ENCODE measurements around the gene ACADS.

ACADS gene

GRCh38 chr12:120686151-120686689 lies 39.4 kb upstream of the ACADS start:
- TF ChIP-seq CTCF (IDR thresholded peaks at IDR 0.05; ENCODE audit: low read depth, low read length, missing control alignments): no peak
- in situ Hi-C loops (cut with HindIII; ENCODE audit: low sequenced_read_pairs): no loop called here

GRCh38 chr12:120686690-120687577 lies 38.7 kb upstream of the ACADS start, which contains the start of gene MLEC:
Gene MLEC, plus strand, starts transcription at chr12:120687149. Its CDS starts 148 bp downstream, at chr12:120687297.
- in situ Hi-C loops (cut with HindIII; ENCODE audit: low sequenced_read_pairs): no loop called here
- H3K4me3 ChIP-seq (ENCODE audit: low read depth, low read length): peak within 1 kb of the TSS; percentile 80
- DNase-seq (ENCODE audit: low read depth): peak; percentile 92
- TF ChIP-seq CTCF (IDR thresholded peaks at IDR 0.05; ENCODE audit: low read depth, low read length, missing control alignments): no peak

More at GRCh38 chr12:120686151-120686689, 39.4 kb upstream of the ACADS start:
- peak; percentile 88 for DNase-seq (ENCODE audit: low read depth)
- H3K4me3 ChIP-seq (ENCODE audit: low read depth, low read length): peak overlapping the region; percentile 80

GRCh38 chr12:120687578-120688289 lies 37.9 kb upstream of the ACADS start:
- no peak for TF ChIP-seq CTCF (IDR thresholded peaks at IDR 0.05; ENCODE audit: low read depth, low read length, missing control alignments)
- in situ Hi-C loops (cut with HindIII; ENCODE audit: low sequenced_read_pairs): no loop called here
- no peak for DNase-seq (ENCODE audit: low read depth)
- H3K4me3 ChIP-seq (ENCODE audit: low read depth, low read length): peak overlapping the region; percentile 80

- DNase-seq (ENCODE audit: low read depth): no peak
- no peak for TF ChIP-seq CTCF (IDR thresholded peaks at IDR 0.05; ENCODE audit: low read depth, low read length, missing control alignments)
- peak overlapping the region; percentile 80 for H3K4me3 ChIP-seq (ENCODE audit: low read depth, low read length)
- in situ Hi-C loops (cut with HindIII; ENCODE audit: low sequenced_read_pairs): no loop called here
These were observed 37.0 kb upstream of the ACADS start for GRCh38 chr12:120688527-120689071.

- TF ChIP-seq CTCF (IDR thresholded peaks at IDR 0.05; ENCODE audit: low read depth, low read length, missing control alignments): no peak
- no peak for DNase-seq (ENCODE audit: low read depth)
- in situ Hi-C loops (cut with HindIII; ENCODE audit: low sequenced_read_pairs): no loop called here
- peak overlapping the region; percentile 80 for H3K4me3 ChIP-seq (ENCODE audit: low read depth, low read length)
These were observed 36.1 kb upstream of the ACADS start for GRCh38 chr12:120689397-120690082.

GRCh38 chr12:120690083-120690450 lies 35.6 kb upstream of the ACADS start:
- DNase-seq (ENCODE audit: low read depth): no peak
- H3K4me3 ChIP-seq (ENCODE audit: low read depth, low read length): no peak overlapping the region
- TF ChIP-seq CTCF (IDR thresholded peaks at IDR 0.05; ENCODE audit: low read depth, low read length, missing control alignments): no peak
- in situ Hi-C loops (cut with HindIII; ENCODE audit: low sequenced_read_pairs): no loop called here

Data from astrocyte of the cerebellum (primary cell).